ENCODE data around the gene JMJD8. TPM values are rescaled to one million over a fixed set of nuclear protein-coding genes. Genes with fewer than 3 reads are reported as not detected.
A peak's percentile ranks its signal among the peaks of the same experiment; 100 is the strongest.

JMJD8 gene
- total and polyA plus RNA-seq, 9 of the 15 experiments (the other 6 are each of a cell fraction or from before 2014, with no cell fraction given), result 1.2 to 50.6 (median 29.3) TPM

GRCh38 chr16:714558-715476 is 30.7 kb upstream of the JMJD8 start, which contains the start of gene METRN (continued):
- TF ChIP-seq RCOR1 (IDR thresholded peaks at IDR 0.05; ENCODE audit: borderline replicate concordance in 1 of 2, low read depth in 2 of 2, low read length in 2 of 2) (no peak), ZNF253 (CRISPR knock-in tag; conservative IDR thresholded peaks at IDR 0.05) (no peak), JUNB (CRISPR knock-in tag; conservative IDR thresholded peaks at IDR 0.05) (no peak), POLR2A (conservative IDR thresholded peaks at IDR 0.05) (no peak), SP2 (IDR thresholded peaks at IDR 0.05; ENCODE audit: extremely low read depth, low read depth, low read length, poor library complexity, severe bottlenecking) (peak; percentile 41), ATF4 (CRISPR knock-in tag; IDR thresholded peaks at IDR 0.05) (no peak), MXD1 (CRISPR knock-in tag; IDR thresholded peaks at IDR 0.05; ENCODE audit: borderline replicate concordance, poor library complexity, severe bottlenecking) (no peak), ZNF586 (CRISPR knock-in tag; conservative IDR thresholded peaks at IDR 0.05) (no peak), ZNF830 (CRISPR knock-in tag; IDR thresholded peaks at IDR 0.05) (no peak), NFIC (IDR thresholded peaks at IDR 0.05) (peak; percentile 55; the same call in 1 of the 2 replicates), CHD1 (IDR thresholded peaks at IDR 0.05; ENCODE audit: low read length) (no peak), HDAC1 (IDR thresholded peaks at IDR 0.05) (peak in 1 of 2 experiments; percentile 32; a peak in 1 of 4 replicates), ZNF655 (CRISPR knock-in tag; IDR thresholded peaks at IDR 0.05) (no peak)

All from K562 (cell line).